H9 (cell line): Measurements from ENCODE around the gene BRAF. TPM values are rescaled to one million over a fixed set of nuclear protein-coding genes. Genes with fewer than 3 reads are reported as not detected.

Experiments used
- DNase-seq: peaks from one replicate; pipeline ENCODE4 v3.0.0-alpha.2; 2017
- H2AFZ ChIP-seq: one replicate; pipeline ENCODE4 v1.6.1; 2013; ENCODE audit warnings: mild to moderate bottlenecking, low read length, control low read depth, moderate library complexity
- H2AK5ac ChIP-seq: 2 replicates; pipeline ENCODE4 v1.6.1; 2013; ENCODE audit warnings: low read length, control low read depth, mixed read lengths; ENCODE audit not compliant: insufficient read length
- H2BK120ac ChIP-seq: one replicate; pipeline ENCODE4 v1.6.1; 2013; ENCODE audit warnings: low read depth, mild to moderate bottlenecking, low read length, control low read depth, inconsistent platforms; ENCODE audit not compliant: poor library complexity, severe bottlenecking
- H2BK12ac ChIP-seq: 2 replicates; pipeline ENCODE4 v1.6.1; 2013; ENCODE audit warnings: low read length, control low read depth, mixed read lengths, low read depth; ENCODE audit not compliant: insufficient read length
- H2BK15ac ChIP-seq: 2 replicates; pipeline ENCODE4 v1.6.1; 2013; ENCODE audit warnings: low read depth, low read length, control low read depth
- H2BK20ac ChIP-seq: one replicate; pipeline ENCODE4 v1.6.1; 2013; ENCODE audit warnings: low read depth, mild to moderate bottlenecking, low read length, control low read depth, inconsistent platforms; ENCODE audit not compliant: poor library complexity, severe bottlenecking
- H2BK5ac ChIP-seq: 2 replicates; pipeline ENCODE4 v1.6.1; 2013; ENCODE audit warnings: low read length, control low read depth, mixed read lengths; ENCODE audit not compliant: insufficient read length
- H3K14ac ChIP-seq: 2 replicates; pipeline ENCODE4 v1.6.1; 2013; ENCODE audit warnings: low read length, control low read depth; ENCODE audit not compliant: insufficient read depth
- H3K18ac ChIP-seq: 2 replicates; pipeline ENCODE4 v1.6.1; 2013; ENCODE audit warnings: low read depth, mild to moderate bottlenecking, mixed read lengths, low read length, control low read depth; ENCODE audit not compliant: insufficient read length
- H3K23ac ChIP-seq: 2 replicates; pipeline ENCODE4 v1.6.1; 2013; ENCODE audit warnings: low read length, control low read depth, mixed read lengths, low read depth; ENCODE audit not compliant: insufficient read length
- H3K23me2 ChIP-seq: 2 replicates; pipeline ENCODE4 v1.6.1; 2013; ENCODE audit warnings: low read depth, mild to moderate bottlenecking, mixed read lengths, low read length, control low read depth; ENCODE audit not compliant: insufficient read length, poor library complexity, severe bottlenecking
- H3K27ac ChIP-seq: 2 replicates; pipeline ENCODE4 v1.5.1; 2013; ENCODE audit warnings: low read length, control low read depth, mixed read lengths, low read depth; ENCODE audit not compliant: insufficient read length
- H3K27me3 ChIP-seq: 2 replicates; pipeline ENCODE4 v1.6.1; 2013; ENCODE audit warnings: low read length, control low read depth, inconsistent platforms; ENCODE audit not compliant: insufficient read depth
- H3K4ac ChIP-seq: 2 replicates; pipeline ENCODE4 v1.6.1; 2013; ENCODE audit warnings: low read depth, mild to moderate bottlenecking, control low read depth, inconsistent platforms, low read length, moderate library complexity
- H3K4me1 ChIP-seq: 2 replicates; pipeline ENCODE4 v1.6.1; 2013; ENCODE audit warnings: low read length, control low read depth, inconsistent platforms; ENCODE audit not compliant: insufficient read depth
- H3K4me2 ChIP-seq: 2 replicates; pipeline ENCODE4 v1.6.1; 2013; ENCODE audit warnings: low read length, control low read depth, mixed read lengths; ENCODE audit not compliant: insufficient read length, insufficient read depth
- H3K56ac ChIP-seq: 2 replicates; pipeline ENCODE4 v1.6.1; 2013; ENCODE audit warnings: low read depth, mild to moderate bottlenecking, mixed read lengths, low read length, control low read depth; ENCODE audit not compliant: insufficient read length
- H3K79me1 ChIP-seq: 2 replicates; pipeline ENCODE4 v1.6.1; 2013; ENCODE audit warnings: low read depth, mild to moderate bottlenecking, moderate library complexity, low read length, control low read depth, inconsistent platforms; ENCODE audit not compliant: insufficient read depth, poor library complexity, severe bottlenecking
- H3K79me2 ChIP-seq: 2 replicates; pipeline ENCODE4 v1.6.1; 2013; ENCODE audit warnings: low read length, control low read depth, inconsistent platforms; ENCODE audit not compliant: insufficient read depth
- H3K9ac ChIP-seq: 2 replicates; pipeline ENCODE4 v1.6.1; 2013; ENCODE audit warnings: low read length, control low read depth, mixed read lengths; ENCODE audit not compliant: insufficient read length; ENCODE audit errors: extremely low read depth
- H3K9me3 ChIP-seq: one replicate; pipeline ENCODE4 v1.6.1; 2013; ENCODE audit warnings: low read depth, low read length, inconsistent platforms; ENCODE audit not compliant: control insufficient read depth
- H3T11ph ChIP-seq: one replicate; pipeline ENCODE4 v1.6.1; 2013; ENCODE audit warnings: mild to moderate bottlenecking, low read length, control low read depth, inconsistent platforms
- H4K20me1 ChIP-seq: one replicate; pipeline ENCODE4 v1.6.1; 2013; ENCODE audit not compliant: control insufficient read depth, insufficient read length, insufficient read depth
- H4K5ac ChIP-seq: 2 replicates; pipeline ENCODE4 v1.6.1; 2013; ENCODE audit warnings: low read depth, mild to moderate bottlenecking, mixed read lengths, low read length, control low read depth; ENCODE audit not compliant: insufficient read length
- H4K8ac ChIP-seq: replicated peaks from 2 replicates; pipeline ENCODE4 v1.6.1; 2013; ENCODE audit warnings: low read length, control low read depth, mixed read lengths, low read depth; ENCODE audit not compliant: insufficient read length
- H4K91ac ChIP-seq: 2 replicates; pipeline ENCODE4 v1.6.1; 2013; ENCODE audit warnings: low read depth, mild to moderate bottlenecking, moderate library complexity, mixed read lengths, low read length, control low read depth; ENCODE audit not compliant: insufficient read length
- H3K27ac Mint-ChIP-seq, 3 experiments: 2 replicates in 2 of 3; 3 replicates in 1 of 3; pipeline ENCODE4 v1.8.0; 2020 to 2021; ENCODE audit warnings: mixed read lengths in 3 of 3, mild to moderate bottlenecking in 1 of 3, moderate library complexity in 1 of 3
- H3K27me3 Mint-ChIP-seq: 2 replicates; pipeline ENCODE4 v1.8.0; 2021; ENCODE audit warnings: low read depth, mild to moderate bottlenecking, moderate library complexity, mixed read lengths
- H3K36me3 Mint-ChIP-seq, 3 experiments: 2 replicates in 2 of 3; 3 replicates in 1 of 3; pipeline ENCODE4 v1.8.0; 2020 to 2021; ENCODE audit warnings: low read depth in 3 of 3, mixed read lengths in 3 of 3; ENCODE audit not compliant: insufficient read depth in 1 of 3
- H3K4me1 Mint-ChIP-seq, 2 experiments: 2 replicates each; pipeline ENCODE4 v1.8.0; 2020; ENCODE audit warnings: mixed read lengths in 2 of 2
- H3K4me3 Mint-ChIP-seq, 2 experiments: 2 replicates in 1 of 2; 3 replicates in 1 of 2; pipeline ENCODE4 v1.8.0; 2020 to 2021; ENCODE audit warnings: mild to moderate bottlenecking in 2 of 2, mixed read lengths in 2 of 2, moderate library complexity in 1 of 2
- H3K9me3 Mint-ChIP-seq, 2 experiments: 2 replicates in 1 of 2; 3 replicates in 1 of 2; pipeline ENCODE4 v1.8.0; 2020; ENCODE audit warnings: mild to moderate bottlenecking in 2 of 2, mixed read lengths in 2 of 2, moderate library complexity in 1 of 2
- WGBS: extraction: QIAGEN DNeasy Blood & Tissue Kit; methylation state at CpG from one replicate; pipeline ENCODE4 v1.1.7; 2013; ENCODE audit warnings: missing lambda C conversion rate, low lambda C conversion rate, mixed read lengths; ENCODE audit not compliant: insufficient read length; ENCODE audit errors: extremely low coverage; 5-methylcytosine and 5-hydroxymethylcytosine counted together
- total RNA-seq: library from RNA; stranded (reverse); gene quantifications from 2 replicates; pipeline ENCODE4 v1.2.1, GENCODE V29; 2021
- TF ChIP-seq, protein P1 (sequence below): fragments of 200-600 bp; sonication (generic); conservative IDR thresholded peaks from 3 replicates; pipeline ENCODE4 v1.8.0; 2021; ENCODE audit warnings: antibody characterized with exemption, mild to moderate bottlenecking

Gene BRAF
- total RNA-seq, 1 experiment from 2014 or later: 32.9 TPM

DNA sequence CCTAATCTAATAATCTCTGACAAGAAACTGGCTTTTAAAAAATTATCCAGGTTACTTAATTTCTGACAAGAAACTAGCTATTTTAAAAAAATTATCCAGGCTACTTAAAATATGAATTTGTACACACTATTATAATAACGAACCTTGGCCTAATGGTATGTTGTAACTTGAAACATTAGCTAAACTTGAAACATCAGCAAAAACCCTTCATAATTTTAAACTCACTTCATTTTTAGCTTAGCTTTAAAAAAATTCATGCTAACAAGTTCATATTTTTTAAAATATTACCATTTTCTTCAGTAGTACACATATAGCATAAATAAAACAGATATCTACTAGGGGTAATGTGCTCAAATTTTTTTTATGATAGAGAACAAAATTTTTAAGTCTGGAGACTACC lies 35.6 kb downstream of the BRAF start:
- Mint-ChIP-seq H3K36me3 (no peaks in the 10 kb centered on the region; a peak in 1 of 7 replicates), H3K27me3 (no peaks in the 10 kb centered on the region), H3K9me3 (no peaks in the 10 kb centered on the region), H3K4me3 (no peak overlapping the region), H3K27ac (peak overlapping the region in 1 of 3 experiments; percentile 57; a peak in 2 of 7 replicates), H3K4me1 (peaks cover 4 to 15% of the 10 kb centered on the region in 2 experiments)
- H3K27ac ChIP-seq: no peak overlapping the region
- no peak for DNase-seq
- no peaks in the 10 kb centered on the region for H3K9me3 ChIP-seq
- H3K23ac ChIP-seq: no peak overlapping the region
- no peak overlapping the region for H3K4me2 ChIP-seq
- H3K79me1 ChIP-seq: peaks cover 6% of the 10 kb centered on the region
- no peak overlapping the region for H4K5ac ChIP-seq
- no peak overlapping the region for H2BK15ac ChIP-seq
- H3K18ac ChIP-seq: no peak overlapping the region
- H3K79me2 ChIP-seq: peaks cover 1% of the 10 kb centered on the region; the same call in 1 of the 2 replicates
- no peak overlapping the region for H3K14ac ChIP-seq
- H3K9ac ChIP-seq: no peak overlapping the region
- H3T11ph ChIP-seq: no peak overlapping the region
- no peak overlapping the region for H2BK5ac ChIP-seq
- no peaks in the 10 kb centered on the region for H4K20me1 ChIP-seq
- H2BK12ac ChIP-seq: no peak overlapping the region
- H3K27me3 ChIP-seq: no peaks in the 10 kb centered on the region
- no peak overlapping the region for H4K8ac ChIP-seq
- TF ChIP-seq, protein P1, sequence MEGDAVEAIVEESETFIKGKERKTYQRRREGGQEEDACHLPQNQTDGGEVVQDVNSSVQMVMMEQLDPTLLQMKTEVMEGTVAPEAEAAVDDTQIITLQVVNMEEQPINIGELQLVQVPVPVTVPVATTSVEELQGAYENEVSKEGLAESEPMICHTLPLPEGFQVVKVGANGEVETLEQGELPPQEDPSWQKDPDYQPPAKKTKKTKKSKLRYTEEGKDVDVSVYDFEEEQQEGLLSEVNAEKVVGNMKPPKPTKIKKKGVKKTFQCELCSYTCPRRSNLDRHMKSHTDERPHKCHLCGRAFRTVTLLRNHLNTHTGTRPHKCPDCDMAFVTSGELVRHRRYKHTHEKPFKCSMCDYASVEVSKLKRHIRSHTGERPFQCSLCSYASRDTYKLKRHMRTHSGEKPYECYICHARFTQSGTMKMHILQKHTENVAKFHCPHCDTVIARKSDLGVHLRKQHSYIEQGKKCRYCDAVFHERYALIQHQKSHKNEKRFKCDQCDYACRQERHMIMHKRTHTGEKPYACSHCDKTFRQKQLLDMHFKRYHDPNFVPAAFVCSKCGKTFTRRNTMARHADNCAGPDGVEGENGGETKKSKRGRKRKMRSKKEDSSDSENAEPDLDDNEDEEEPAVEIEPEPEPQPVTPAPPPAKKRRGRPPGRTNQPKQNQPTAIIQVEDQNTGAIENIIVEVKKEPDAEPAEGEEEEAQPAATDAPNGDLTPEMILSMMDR: no peak
- no peak overlapping the region for H2BK20ac ChIP-seq
- no peak overlapping the region for H4K91ac ChIP-seq
- H2BK120ac ChIP-seq: no peak overlapping the region
- no peak overlapping the region for H2AK5ac ChIP-seq
- no peak overlapping the region for H3K56ac ChIP-seq
- no CpG with 5 or more reads among the region's 1 CpG for whole genome bisulfite sequencing
- no peaks in the 10 kb centered on the region; the same call in 1 of the 2 replicates for H3K4me1 ChIP-seq
- H2AFZ ChIP-seq: no peak overlapping the region
- no peak overlapping the region for H3K4ac ChIP-seq
- H3K23me2 ChIP-seq: no peaks in the 10 kb centered on the region
